Glutamatergic neuron (in vitro differentiated cells): ENCODE results near the gene CACNA1C. TPM values are rescaled to one million over a fixed set of nuclear protein-coding genes. Genes with fewer than 3 reads are reported as not detected.

ENCODE experiments used
- DNase-seq: peaks from one replicate; pipeline ENCODE4 v3.0.0; 2022
- H3K27ac Mint-ChIP-seq: one replicate; pipeline ENCODE4 v1.8.0; 2020; ENCODE audit warnings: mild to moderate bottlenecking, mixed read lengths, inconsistent platforms; ENCODE audit not compliant: unreplicated experiment
- H3K27me3 Mint-ChIP-seq: one replicate; pipeline ENCODE4 v1.8.0; 2020; ENCODE audit warnings: mild to moderate bottlenecking, moderate library complexity, mixed read lengths, inconsistent platforms; ENCODE audit not compliant: unreplicated experiment
- H3K36me3 Mint-ChIP-seq: one replicate; pipeline ENCODE4 v1.8.0; 2020; ENCODE audit warnings: mild to moderate bottlenecking, mixed read lengths, inconsistent platforms; ENCODE audit not compliant: unreplicated experiment
- H3K4me1 Mint-ChIP-seq: one replicate; pipeline ENCODE4 v1.8.0; 2020; ENCODE audit warnings: mild to moderate bottlenecking, low read depth, mixed read lengths, inconsistent platforms; ENCODE audit not compliant: unreplicated experiment
- H3K4me3 Mint-ChIP-seq: one replicate; pipeline ENCODE4 v1.8.0; 2020; ENCODE audit warnings: mild to moderate bottlenecking, mixed read lengths, inconsistent platforms; ENCODE audit not compliant: unreplicated experiment
- H3K9me3 Mint-ChIP-seq: one replicate; pipeline ENCODE4 v1.8.0; 2020; ENCODE audit warnings: mild to moderate bottlenecking, moderate library complexity, mixed read lengths, inconsistent platforms; ENCODE audit not compliant: unreplicated experiment
- CTCF ChIP-seq: fragments of 200-600 bp; sonication (generic); IDR thresholded peaks from one replicate; pipeline ENCODE4 v1.5.0; 2021; ENCODE audit not compliant: partially characterized antibody, unreplicated experiment
- total RNA-seq: library from RNA; stranded (reverse); fragmentation: NEBNext Ultra II Directional; extraction: Animal tissue kit (Norgen Biotek cat#: 25700); gene quantifications from one replicate; pipeline ENCODE4 v1.2.1, GENCODE V29; 2021; ENCODE audit not compliant: unreplicated experiment

CACNA1C gene
- total RNA-seq, 1 donor from 2014 or later: 11.0 TPM

GRCh38 chr12:2417481-2418160 is 364.8 kb downstream of the CACNA1C start:
- H3K27me3 Mint-ChIP-seq: peaks cover 4% of the 10 kb centered on the region
- no peak overlapping the region for H3K27ac Mint-ChIP-seq
- H3K36me3 Mint-ChIP-seq: no peaks in the 10 kb centered on the region

GRCh38 chr12:2418579-2418978 is 365.8 kb downstream of the CACNA1C start:
- Mint-ChIP-seq H3K27ac (no peak overlapping the region), H3K36me3 (no peaks in the 10 kb centered on the region), H3K4me1 (peaks cover 8% of the 10 kb centered on the region), H3K9me3 (peaks cover 5% of the 10 kb centered on the region), H3K27me3 (peaks cover 4% of the 10 kb centered on the region), H3K4me3 (no peak overlapping the region)
- no peak for TF ChIP-seq CTCF
- no peak for DNase-seq

More at GRCh38 chr12:2417481-2418160, 364.8 kb downstream of the CACNA1C start:
- TF ChIP-seq CTCF: no peak
- no peak for DNase-seq
- Mint-ChIP-seq H3K4me3 (no peak overlapping the region), H3K4me1 (peaks cover 3% of the 10 kb centered on the region), H3K9me3 (peaks cover 5% of the 10 kb centered on the region)

GRCh38 chr12:2422591-2422990 is 369.8 kb downstream of the CACNA1C start:
- no peak for TF ChIP-seq CTCF
- no peak overlapping the region for H3K4me3 Mint-ChIP-seq
- H3K36me3 Mint-ChIP-seq: peaks cover 8% of the 10 kb centered on the region
- peaks cover 10% of the 10 kb centered on the region for H3K4me1 Mint-ChIP-seq
- no peak overlapping the region for H3K27ac Mint-ChIP-seq
- peaks cover 2% of the 10 kb centered on the region for H3K27me3 Mint-ChIP-seq
- DNase-seq: no peak
- H3K9me3 Mint-ChIP-seq: peaks cover 4% of the 10 kb centered on the region

GRCh38 chr12:2429032-2429431 is 376.2 kb downstream of the CACNA1C start:
- Mint-ChIP-seq H3K4me3 (no peak overlapping the region), H3K27me3 (peaks cover 8% of the 10 kb centered on the region), H3K36me3 (peaks cover 24% of the 10 kb centered on the region), H3K27ac (no peak overlapping the region), H3K4me1 (peaks cover 5% of the 10 kb centered on the region), H3K9me3 (peaks cover 8% of the 10 kb centered on the region)
- no peak for DNase-seq
- no peak for TF ChIP-seq CTCF

- Mint-ChIP-seq H3K36me3 (peaks cover 18% of the 10 kb centered on the region), H3K27me3 (peaks cover 17% of the 10 kb centered on the region), H3K27ac (no peak overlapping the region), H3K9me3 (peaks cover 4% of the 10 kb centered on the region), H3K4me3 (no peak overlapping the region), H3K4me1 (no peaks in the 10 kb centered on the region)
- no peak for TF ChIP-seq CTCF
- no peak for DNase-seq
Measured at GRCh38 chr12:2431810-2432209, 379.0 kb downstream of the CACNA1C start.
